ENCODE data around the gene ZNF333.
"Not testable (repeated sequence)": the region's sequence is repeated elsewhere in the genome, so short reads cannot be mapped to it uniquely, and the experiment has no call there.

- not testable (repeated sequence) for TF ChIP-seq CTCF, POLR2A (IDR thresholded peaks at IDR 0.05)
These were observed 85.5 kb downstream of the ZNF333 start for GRCh38 chr19:14775326-14775725.
